Bronchial epithelial cell (primary cell): ENCODE data around the gene HPS5. TPM values are rescaled to one million over a fixed set of nuclear protein-coding genes. Genes with fewer than 3 reads are reported as not detected.
"Not testable (repeated sequence)": the region's sequence is repeated elsewhere in the genome, so short reads cannot be mapped to it uniquely, and the experiment has no call there.

Source experiments
- DNase-seq: peaks from one replicate; pipeline ENCODE4 v3.0.0-alpha.2; 2010; ENCODE audit warnings: low read depth
- FAIRE-seq: peaks from 2 replicates; lab custom pipeline; 2011; peaks lifted over from hg19 to GRCh38; lab: Jason Lieb, UNC
- H3K27me3 ChIP-seq: 2 replicates; pipeline ENCODE4 v1.5.1; 2011; ENCODE audit warnings: low read length; ENCODE audit not compliant: control insufficient read depth, insufficient read depth
- H3K36me3 ChIP-seq: 2 replicates; pipeline ENCODE4 v1.5.1; 2011; ENCODE audit warnings: low read length; ENCODE audit not compliant: control insufficient read depth, insufficient read depth
- H3K4me3 ChIP-seq: 2 replicates; pipeline ENCODE4 v1.5.1; 2011; ENCODE audit warnings: mild to moderate bottlenecking, low read depth, low read length, control low read depth
- CTCF ChIP-seq: IDR thresholded peaks from 2 replicates; pipeline ENCODE4 v1.5.1; 2011; ENCODE audit warnings: mild to moderate bottlenecking, moderate library complexity, low read length, control low read depth, inconsistent platforms; ENCODE audit not compliant: insufficient read depth, severe bottlenecking
- total RNA-seq: library from RNA; depleted of rRNA; stranded (reverse); fragments of >200 nt; gene quantifications from 2 replicates; pipeline ENCODE4 v1.2.1, GENCODE V29; 2014

Gene HPS5
- total RNA-seq, 1 donor from 2014 or later = 39.0 TPM

GRCh38 chr11:18265949-18266348 lies 56.0 kb downstream of the HPS5 start, which contains the start of gene SAA1:
SAA1 (plus strand) TSS chr11:18266264; CDS start chr11:18266888, 624 bp downstream.
- FAIRE-seq = no peak
- TF ChIP-seq CTCF = no peak
- peak; percentile 74 for DNase-seq
- Histone ChIP-seq H3K27me3 (no peaks in the 10 kb centered on the region), H3K4me3 (no peak within 1 kb of the TSS), H3K36me3 (no peaks in the 10 kb centered on the region)

GRCh38 chr11:18264677-18265555 lies 57.0 kb downstream of the HPS5 start:
- DNase-seq (no peak), FAIRE-seq (no peak)
- no peak overlapping the region for H3K4me3 ChIP-seq
- H3K36me3 ChIP-seq = no peaks in the 10 kb centered on the region
- TF ChIP-seq CTCF = no peak
- no peaks in the 10 kb centered on the region for H3K27me3 ChIP-seq

- Histone ChIP-seq H3K27me3 (no peaks in the 10 kb centered on the region), H3K36me3 (no peaks in the 10 kb centered on the region), H3K4me3 (no peak overlapping the region)
- DNase-seq (no peak), FAIRE-seq (no peak)
- TF ChIP-seq CTCF = no peak
Observed at GRCh38 chr11:18264035-18264434, 57.9 kb downstream of the HPS5 start.

GRCh38 chr11:18262681-18263350 lies 59.1 kb downstream of the HPS5 start:
- DNase-seq, H3K27me3 ChIP-seq, H3K4me3 ChIP-seq, H3K36me3 ChIP-seq, FAIRE-seq: not testable (repeated sequence)

- no peak for TF ChIP-seq CTCF
- H3K27me3 ChIP-seq = no peaks in the 10 kb centered on the region
- H3K4me3 ChIP-seq = no peak overlapping the region
- no peaks in the 10 kb centered on the region for H3K36me3 ChIP-seq
- DNase-seq (no peak), FAIRE-seq (no peak)
Observed at GRCh38 chr11:18261721-18262120, 60.2 kb downstream of the HPS5 start.

- H3K27me3 ChIP-seq = no peaks in the 10 kb centered on the region
- DNase-seq (no peak), FAIRE-seq (peak; percentile 23)
- no peaks in the 10 kb centered on the region for H3K36me3 ChIP-seq
- no peak overlapping the region for H3K4me3 ChIP-seq
- TF ChIP-seq CTCF = no peak
Observed at GRCh38 chr11:18259259-18259658, 62.7 kb downstream of the HPS5 start.
